ENCODE data around the gene JRKL.
A peak's percentile ranks its signal among the peaks of the same experiment; 100 is the strongest.

JRKL gene
- 1.1 to 15.8 (median 11.3) reads per million in 17 experiments for total RNA-seq

DNA sequence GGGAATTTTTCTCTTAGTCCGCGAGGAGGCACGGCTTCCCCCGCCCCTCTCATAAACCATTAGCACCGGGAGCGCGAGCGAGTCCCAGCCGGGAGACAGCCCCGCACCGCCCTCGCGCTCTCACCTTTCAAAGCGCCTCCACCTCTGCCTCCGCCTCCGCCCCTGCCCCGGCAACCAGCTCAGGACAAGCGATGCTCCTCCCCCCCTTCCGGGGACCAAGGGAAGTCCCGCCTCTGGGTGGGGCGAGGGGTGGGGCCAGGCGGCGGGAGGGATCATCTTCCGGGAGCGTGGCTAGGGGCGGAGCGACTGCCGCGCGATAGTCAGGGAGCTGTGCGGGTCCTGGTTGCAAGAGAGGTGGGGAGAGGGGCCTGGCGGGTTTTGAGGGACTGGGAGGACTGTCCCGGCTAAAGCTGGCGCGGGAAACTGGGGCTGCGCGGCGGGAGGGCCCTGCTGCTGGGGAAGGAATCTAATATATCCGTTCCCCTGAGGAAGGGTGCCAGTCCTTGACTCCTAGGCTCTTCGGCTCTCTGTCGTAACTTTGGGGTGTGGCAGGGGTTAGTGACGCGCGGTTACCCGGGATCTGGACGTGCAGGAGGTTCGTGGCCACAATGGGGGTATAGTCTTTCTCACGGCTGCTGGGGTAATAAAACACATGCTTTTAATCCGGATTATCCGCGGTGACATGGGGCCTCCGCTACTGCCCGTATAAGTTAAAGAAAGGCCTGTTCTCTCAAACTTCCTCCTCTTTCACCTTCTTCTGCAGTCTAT, at the start of gene JRKL, which contains the start of gene CCDC82:
JRKL (plus strand) TSS at position 294 of the 768 bp plus-strand sequence. CDS start 637 bp downstream, outside the sequence.
CCDC82 (minus strand) TSS at position 193 of the 768 bp plus-strand sequence. CDS start 5,165 bp downstream, outside the sequence.
- DNase-seq = peak; percentile 95 to 97 (median 96)

GRCh38 chr11:96340555-96340885, 49.3 kb upstream of the JRKL start:
- no peak for DNase-seq

DNA sequence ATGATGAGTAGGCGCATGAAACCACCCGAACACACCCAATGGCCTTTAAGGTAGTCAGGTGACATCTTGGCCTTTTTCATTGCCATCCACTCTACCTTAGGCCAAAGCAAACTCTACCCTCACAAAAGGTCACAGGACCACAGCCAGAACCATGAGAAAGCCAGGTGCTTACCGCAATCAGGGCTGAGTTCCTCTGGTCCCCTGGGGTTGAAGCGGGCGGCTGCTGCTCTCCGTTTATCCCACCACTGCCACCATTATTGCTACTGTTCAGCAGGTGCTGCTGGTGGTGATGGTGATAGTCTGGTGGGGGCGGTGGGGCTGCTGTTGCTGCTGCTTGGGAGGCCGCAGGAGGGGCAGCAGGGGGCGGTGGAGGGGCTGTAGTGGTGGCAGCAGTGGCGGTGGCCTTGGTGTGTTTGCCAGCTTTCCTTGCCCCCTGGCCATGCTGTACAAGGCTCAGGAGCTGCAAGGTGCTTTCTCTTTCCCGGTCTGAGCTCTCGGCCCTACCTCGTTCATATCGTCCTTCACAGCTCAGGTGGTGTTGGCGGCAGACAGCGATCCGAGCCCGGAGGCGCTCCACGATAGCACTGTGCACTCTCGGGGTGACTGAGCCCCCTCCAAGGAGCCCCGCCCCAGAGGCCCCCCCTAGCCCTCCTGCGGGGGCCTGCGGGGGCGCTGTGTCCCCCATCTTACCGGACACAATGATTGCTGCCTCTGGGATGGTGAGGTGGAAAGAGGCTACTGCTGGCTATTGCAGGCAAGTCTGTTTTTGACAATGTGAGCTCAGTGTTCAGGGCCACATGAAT, 48.4 kb upstream of the JRKL start:
- peak; percentile 5 to 51 (median 36) for DNase-seq

DNA sequence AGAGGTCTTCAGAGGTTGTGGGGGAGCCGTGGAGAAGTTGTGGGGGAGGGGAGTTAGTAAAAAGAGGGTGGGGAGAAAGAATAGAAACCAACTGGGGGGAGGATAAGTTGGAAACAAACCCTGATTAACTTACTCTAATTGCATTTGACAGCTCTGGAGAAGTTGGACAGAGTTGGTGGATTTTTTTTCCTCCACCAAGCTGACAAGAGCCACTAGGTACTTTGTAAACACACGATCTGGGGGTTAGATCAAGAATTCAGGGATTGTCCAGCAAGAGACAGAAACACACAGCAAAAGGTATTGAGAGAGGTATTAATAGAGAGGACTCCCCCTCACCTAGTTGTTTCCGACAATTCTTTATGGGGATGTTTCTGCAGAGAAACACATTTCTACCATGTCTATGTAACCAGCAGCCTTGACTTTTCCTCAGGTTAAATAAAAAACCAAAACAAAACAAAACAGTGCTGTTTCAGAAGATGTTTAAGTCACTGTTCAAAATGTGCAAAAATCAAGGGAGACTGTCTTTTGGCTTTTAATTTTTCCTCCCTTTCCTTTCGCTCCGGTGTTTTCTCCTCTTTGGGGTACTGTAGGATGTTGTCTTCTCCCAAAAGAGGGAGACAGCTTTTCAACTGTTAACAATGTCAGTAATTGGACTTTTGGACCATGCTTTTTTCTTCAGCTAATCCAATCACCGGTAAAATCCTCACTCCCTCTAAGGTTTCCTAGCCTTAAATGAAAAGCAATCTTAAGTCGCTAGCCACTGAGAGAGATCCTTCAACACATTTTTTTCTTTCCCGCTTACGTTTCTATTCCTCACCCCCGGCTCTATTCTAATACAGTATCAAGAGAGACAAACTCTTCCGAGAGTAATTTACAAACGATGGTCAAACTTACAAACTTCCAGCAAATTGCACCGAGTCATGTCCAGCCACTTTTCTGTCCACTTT, 47.5 kb upstream of the JRKL start:
- DNase-seq = no peak

- peak; percentile 91 to 96 (median 94) for DNase-seq
Measured at GRCh38 chr11:96342961-96343711, 46.7 kb upstream of the JRKL start, which contains the start of gene MAML2. Gene MAML2, minus strand, starts transcription at chr11:96343195. Its CDS starts 1,300 bp downstream, at chr11:96341895.

DNA sequence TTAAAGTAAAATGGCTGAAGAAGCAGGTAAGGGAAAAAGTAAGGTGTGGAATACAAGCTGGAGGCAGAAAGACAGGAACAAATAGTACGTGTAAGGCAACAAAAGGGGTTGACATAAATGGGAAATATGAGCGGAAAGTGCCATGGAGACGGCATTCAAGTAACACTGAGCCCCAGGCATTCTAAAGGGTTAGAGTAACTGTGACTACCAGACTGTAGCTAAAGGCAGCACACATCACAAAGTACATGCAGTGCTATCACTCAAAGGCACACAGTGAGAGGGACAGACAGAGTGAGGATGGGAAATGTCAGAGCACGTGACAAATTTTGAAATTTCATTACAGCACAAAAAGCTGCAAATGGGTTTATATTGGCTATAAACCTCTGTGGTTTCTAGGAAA, 33.0 kb upstream of the JRKL start:
- no peak for DNase-seq

DNA sequence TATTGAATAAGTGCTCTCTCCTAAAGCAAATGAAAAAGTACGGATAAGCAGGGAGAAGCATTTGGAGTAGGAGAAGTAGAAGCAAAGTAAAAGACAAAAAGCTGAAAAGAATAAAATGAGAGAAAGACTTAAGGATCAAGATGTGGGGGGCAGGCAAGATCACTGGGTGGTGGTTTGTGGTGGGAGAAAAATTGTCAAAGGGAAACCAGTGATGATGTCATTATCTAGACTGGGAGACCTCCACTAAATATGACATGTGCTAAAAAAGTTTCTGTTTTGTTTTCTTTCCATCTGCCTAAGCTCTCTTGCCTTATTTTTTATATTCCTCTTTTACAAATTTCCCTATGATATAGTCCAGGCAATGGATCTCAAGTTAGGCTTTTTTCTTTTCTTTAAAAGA, 32.0 kb upstream of the JRKL start:
- no peak for DNase-seq

GRCh38 chr11:96358321-96358720, 31.5 kb upstream of the JRKL start:
- no peak for DNase-seq

DNA sequence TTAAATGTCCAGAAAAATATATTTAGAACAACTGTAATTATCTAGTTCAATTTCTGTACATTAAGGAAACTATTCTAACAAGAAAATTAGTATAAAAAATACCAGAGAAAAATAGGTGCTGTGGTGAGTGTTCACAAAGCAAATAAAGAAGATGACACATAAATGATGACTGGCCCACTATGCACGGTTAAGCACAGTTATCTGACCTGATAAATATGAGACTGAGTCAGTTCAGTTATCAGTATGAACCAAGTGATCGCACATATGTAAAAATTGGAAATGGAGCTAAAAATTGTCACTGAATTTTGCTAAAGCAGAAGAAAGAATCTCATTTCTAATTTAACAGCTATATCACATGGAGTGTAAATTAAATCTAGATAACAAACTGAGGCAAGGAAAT, 28.0 kb upstream of the JRKL start:
- DNase-seq = no peak

DNA sequence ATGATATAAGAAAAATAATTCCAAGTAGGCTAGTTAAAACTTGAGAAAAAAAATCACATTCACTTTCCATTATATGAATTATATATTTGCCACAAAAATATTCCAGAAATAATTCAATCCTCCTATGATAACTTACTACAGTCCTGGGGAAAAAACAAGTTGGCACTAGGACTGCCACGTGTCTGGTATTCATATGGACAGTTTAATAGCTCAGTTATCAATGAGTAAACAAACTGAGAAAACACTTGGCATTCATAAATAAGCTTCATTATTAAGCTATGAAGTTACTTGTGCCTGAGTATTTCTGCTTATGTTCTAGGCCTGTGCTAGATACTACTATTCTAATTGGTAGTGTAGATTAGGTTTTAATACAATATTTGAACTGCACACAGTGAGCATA, 24.3 kb upstream of the JRKL start:
- no peak for DNase-seq

DNA sequence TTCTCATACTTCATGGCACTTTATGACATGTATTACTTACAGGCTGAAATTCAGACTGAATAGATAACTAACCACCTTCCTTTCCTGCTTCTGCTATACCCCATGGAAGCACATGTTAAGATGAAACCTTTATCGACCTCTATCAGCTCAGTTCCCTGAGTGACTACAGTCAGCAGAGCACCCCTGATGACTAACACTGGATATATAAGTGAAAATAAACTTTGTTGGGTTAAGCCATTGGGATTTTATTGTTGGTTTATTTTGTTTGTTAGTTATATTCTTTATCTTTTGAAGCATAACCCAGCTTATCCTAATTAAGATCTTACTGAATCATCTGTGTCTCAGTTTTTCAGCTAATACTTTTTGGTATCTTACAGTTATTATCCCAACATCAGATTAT, 23.8 kb upstream of the JRKL start:
- DNase-seq = no peak

- peak in 2 of 4 experiments; percentile 36 to 38 for DNase-seq
Measured at GRCh38 chr11:96367342-96367741, 22.5 kb upstream of the JRKL start.

- DNase-seq = peak; percentile 4 to 37 (median 21)
Measured at GRCh38 chr11:96373826-96374225, 16.0 kb upstream of the JRKL start.

GRCh38 chr11:96376796-96377195, 13.0 kb upstream of the JRKL start:
- no peak for DNase-seq

- no peak for DNase-seq
Measured at GRCh38 chr11:96384156-96384555, 5.7 kb upstream of the JRKL start.

DNA sequence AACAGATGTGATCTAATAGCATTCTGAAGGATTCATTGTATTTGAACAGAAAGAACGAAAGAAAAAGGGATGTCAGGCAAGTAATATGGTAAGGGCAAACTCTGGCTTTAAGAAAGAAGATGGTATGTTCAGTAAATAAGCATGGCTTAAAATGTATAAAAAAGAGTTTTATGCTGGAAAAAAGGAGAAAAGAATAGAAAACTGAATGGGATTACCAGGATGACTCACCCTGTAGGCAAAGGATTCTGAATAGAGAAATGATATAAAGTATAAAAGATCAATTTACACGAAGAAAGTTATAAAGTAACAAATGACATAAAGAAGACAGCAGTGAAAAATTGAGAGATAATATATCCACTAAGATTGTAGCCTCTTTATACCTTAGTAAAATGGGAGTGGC, 4.6 kb upstream of the JRKL start:
- DNase-seq = no peak

GRCh38 chr11:96388891-96389719, 708 bp upstream of the JRKL start:
- peak; percentile 9 to 56 (median 46) for DNase-seq

DNA sequence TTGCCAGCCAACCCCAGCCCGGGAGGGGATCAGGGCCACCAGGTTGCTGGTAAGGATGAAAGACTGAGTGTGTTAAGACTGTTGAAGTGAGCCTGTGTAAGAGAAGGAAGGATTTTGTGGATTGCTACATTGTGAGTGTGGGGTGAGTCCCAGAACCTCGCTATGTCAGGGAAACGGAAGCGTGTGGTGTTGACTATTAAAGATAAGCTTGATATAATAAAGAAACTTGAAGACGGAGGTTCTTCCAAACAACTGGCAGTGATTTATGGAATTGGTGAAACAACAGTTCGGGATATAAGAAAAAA, 627 bp downstream of the JRKL start:
- DNase-seq = peak in 2 of 4 experiments; percentile 40 to 53

GRCh38 chr11:96391698-96392307, 2.0 kb downstream of the JRKL start:
- no peak for DNase-seq

DNA sequence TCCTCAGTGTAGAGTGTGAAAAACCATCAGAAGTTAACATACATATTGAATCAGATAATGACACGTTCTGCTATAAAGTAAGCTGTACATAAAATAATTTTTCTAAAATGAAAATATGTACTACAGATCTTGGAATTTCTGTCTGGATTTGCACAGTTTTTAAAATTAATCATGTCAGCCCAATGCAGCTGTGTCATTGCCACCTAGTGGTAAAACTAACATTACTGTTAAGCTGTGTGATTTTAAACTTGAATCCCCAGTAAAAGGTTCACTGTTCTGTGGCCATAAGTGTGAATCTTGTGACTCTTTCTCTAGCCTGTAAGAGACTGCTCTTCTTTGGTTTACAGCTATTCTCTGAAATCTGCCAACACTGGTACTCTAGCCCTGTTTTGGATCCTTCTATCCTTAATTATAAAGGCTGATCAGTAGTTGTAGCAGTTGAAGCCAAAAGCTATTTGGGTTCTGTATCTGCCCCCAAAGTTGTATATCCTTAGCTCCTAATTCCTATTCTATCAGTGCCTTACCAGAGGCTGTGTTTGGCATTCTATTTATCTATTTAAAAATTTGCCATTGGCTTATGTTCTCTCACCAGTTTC, 4.0 kb downstream of the JRKL start:
- DNase-seq = peak; percentile 13 to 70 (median 47)
